HFFc6 (cell line): ENCODE measurements around the gene MAN1C1. TPM values are rescaled to one million over a fixed set of nuclear protein-coding genes. Genes with fewer than 3 reads are reported as not detected.

Experiments used
- DNase-seq: peaks from one replicate; pipeline ENCODE4 v3.0.0-alpha.2; 2018
- H3K27ac Mint-ChIP-seq: 2 replicates; pipeline ENCODE4 v1.8.0; 2020; ENCODE audit warnings: mild to moderate bottlenecking, mixed read lengths
- H3K27me3 Mint-ChIP-seq: 2 replicates; pipeline ENCODE4 v1.8.0; 2021; ENCODE audit warnings: mild to moderate bottlenecking, moderate library complexity, mixed read lengths; ENCODE audit not compliant: insufficient read depth
- H3K36me3 Mint-ChIP-seq: 2 replicates; pipeline ENCODE4 v1.8.0; 2021; ENCODE audit warnings: low read depth, mixed read lengths
- H3K4me1 Mint-ChIP-seq: 2 replicates; pipeline ENCODE4 v1.8.0; 2020; ENCODE audit warnings: low read depth, mixed read lengths
- H3K4me3 Mint-ChIP-seq: 2 replicates; pipeline ENCODE4 v1.8.0; 2020; ENCODE audit warnings: mild to moderate bottlenecking, moderate library complexity, mixed read lengths
- H3K9me3 Mint-ChIP-seq: 2 replicates; pipeline ENCODE4 v1.8.0; 2020; ENCODE audit warnings: mild to moderate bottlenecking, mixed read lengths
- total RNA-seq, 6 experiments: library from RNA; stranded (reverse); fragmentation: NEBNext Ultra II Directional; extraction: Animal tissue kit (Norgen Biotek cat#: 25700); gene quantifications; 2 replicates in 1 of 6; 3 replicates in 5 of 6; pipeline ENCODE4 v1.2.3, GENCODE V29; 2021
- TF ChIP-seq, protein P1 (sequence below): fragments of 200-600 bp; sonication (generic); IDR thresholded peaks from 2 replicates; pipeline ENCODE4 v1.5.0; 2021; ENCODE audit warnings: antibody characterized with exemption, mild to moderate bottlenecking

MAN1C1 gene
- total RNA-seq, 6 experiments from 2014 or later, result 0.07 to 0.14 (median 0.08) TPM; not detected in 3

DNA sequence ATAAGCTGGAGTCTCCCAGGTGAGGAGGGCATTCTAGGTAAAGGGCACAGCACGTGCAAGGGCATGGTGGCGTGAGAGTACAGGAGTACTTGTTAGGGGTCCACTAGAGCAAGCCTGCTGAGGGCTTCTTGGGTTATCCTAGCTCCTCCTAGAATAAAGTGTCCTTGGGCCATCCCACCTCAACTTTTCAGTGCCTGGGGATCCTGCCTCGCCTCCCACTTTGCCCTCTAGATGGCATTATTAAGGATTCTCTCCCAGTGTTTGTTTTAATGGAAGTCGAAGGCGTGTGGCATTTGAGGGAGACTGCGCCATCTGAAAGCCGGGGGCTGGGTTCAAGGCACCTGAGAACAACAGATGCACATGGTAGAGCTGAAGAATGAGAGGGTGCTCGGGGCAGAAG lies 108.9 kb downstream of the MAN1C1 start:
- Mint-ChIP-seq H3K4me1 (peaks cover 13% of the 10 kb centered on the region), H3K9me3 (no peaks in the 10 kb centered on the region), H3K27ac (no peak overlapping the region), H3K4me3 (no peak overlapping the region), H3K27me3 (peaks cover 63% of the 10 kb centered on the region), H3K36me3 (no peaks in the 10 kb centered on the region)
- no peak for DNase-seq
- TF ChIP-seq, protein P1, sequence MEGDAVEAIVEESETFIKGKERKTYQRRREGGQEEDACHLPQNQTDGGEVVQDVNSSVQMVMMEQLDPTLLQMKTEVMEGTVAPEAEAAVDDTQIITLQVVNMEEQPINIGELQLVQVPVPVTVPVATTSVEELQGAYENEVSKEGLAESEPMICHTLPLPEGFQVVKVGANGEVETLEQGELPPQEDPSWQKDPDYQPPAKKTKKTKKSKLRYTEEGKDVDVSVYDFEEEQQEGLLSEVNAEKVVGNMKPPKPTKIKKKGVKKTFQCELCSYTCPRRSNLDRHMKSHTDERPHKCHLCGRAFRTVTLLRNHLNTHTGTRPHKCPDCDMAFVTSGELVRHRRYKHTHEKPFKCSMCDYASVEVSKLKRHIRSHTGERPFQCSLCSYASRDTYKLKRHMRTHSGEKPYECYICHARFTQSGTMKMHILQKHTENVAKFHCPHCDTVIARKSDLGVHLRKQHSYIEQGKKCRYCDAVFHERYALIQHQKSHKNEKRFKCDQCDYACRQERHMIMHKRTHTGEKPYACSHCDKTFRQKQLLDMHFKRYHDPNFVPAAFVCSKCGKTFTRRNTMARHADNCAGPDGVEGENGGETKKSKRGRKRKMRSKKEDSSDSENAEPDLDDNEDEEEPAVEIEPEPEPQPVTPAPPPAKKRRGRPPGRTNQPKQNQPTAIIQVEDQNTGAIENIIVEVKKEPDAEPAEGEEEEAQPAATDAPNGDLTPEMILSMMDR, result peak; percentile 18; the same call in 1 of the 2 replicates

DNA sequence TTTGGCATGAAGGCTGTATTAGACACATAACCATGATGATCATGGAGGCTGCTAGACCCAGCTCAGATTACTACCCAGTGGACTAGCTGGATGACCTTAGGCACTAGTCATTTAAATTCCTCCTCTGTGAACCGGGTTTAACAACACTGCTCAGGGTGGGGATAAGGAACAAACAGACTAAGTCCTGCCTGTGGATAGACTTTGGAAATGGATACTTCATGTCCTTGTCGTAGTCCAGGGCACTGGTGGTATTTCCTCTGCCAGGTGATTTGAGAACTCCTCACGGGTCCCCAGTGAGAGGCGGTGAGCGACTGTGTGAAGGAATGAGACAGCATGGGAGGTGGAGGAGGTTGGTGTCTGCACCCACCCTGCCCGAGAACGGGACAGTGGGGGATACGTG lies 110.5 kb downstream of the MAN1C1 start:
- TF ChIP-seq, protein P1, result no peak
- DNase-seq, result no peak
- peaks cover 10% of the 10 kb centered on the region for H3K4me1 Mint-ChIP-seq
- H3K36me3 Mint-ChIP-seq, result no peaks in the 10 kb centered on the region
- no peak overlapping the region for H3K27ac Mint-ChIP-seq
- H3K4me3 Mint-ChIP-seq, result no peak overlapping the region
- peaks cover 72% of the 10 kb centered on the region for H3K27me3 Mint-ChIP-seq
- no peaks in the 10 kb centered on the region for H3K9me3 Mint-ChIP-seq

DNA sequence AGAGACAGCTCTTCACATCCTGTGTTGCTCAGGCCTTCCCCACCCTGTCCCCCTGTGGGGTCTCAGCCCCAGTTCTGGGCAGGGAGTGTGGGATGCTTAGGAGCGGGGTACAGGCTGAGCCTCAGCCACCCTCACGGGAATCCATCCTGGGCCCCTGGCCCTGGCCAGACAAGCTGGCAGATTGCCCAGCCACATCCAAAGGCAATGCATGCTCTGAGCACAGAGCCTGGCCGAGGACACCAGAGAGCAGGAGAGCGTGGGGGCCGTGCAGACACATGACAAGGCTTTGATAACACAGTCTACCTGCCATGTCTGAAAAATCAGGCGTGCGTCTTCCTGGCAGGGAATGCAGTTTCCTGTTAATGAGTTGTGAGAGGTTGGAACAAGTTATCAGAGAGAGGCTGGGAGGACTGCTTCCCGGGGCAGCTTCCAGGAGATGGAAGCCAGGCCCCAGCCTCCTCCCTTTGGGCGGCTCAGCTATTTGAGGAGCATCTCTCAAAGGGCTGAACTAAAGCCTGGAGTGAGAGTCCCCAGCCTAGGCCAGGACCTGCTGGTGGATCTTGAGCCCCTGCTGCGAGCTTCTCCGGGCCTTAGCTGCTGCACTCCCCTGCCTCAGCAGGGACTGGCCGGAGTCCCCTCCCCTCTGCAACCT lies 111.2 kb downstream of the MAN1C1 start:
- Mint-ChIP-seq H3K27ac (no peak overlapping the region), H3K36me3 (no peaks in the 10 kb centered on the region), H3K9me3 (no peaks in the 10 kb centered on the region), H3K4me1 (peaks cover 10% of the 10 kb centered on the region), H3K4me3 (no peak overlapping the region), H3K27me3 (peaks cover 69% of the 10 kb centered on the region)
- DNase-seq, result no peak
- TF ChIP-seq, protein P1, result no peak

DNA sequence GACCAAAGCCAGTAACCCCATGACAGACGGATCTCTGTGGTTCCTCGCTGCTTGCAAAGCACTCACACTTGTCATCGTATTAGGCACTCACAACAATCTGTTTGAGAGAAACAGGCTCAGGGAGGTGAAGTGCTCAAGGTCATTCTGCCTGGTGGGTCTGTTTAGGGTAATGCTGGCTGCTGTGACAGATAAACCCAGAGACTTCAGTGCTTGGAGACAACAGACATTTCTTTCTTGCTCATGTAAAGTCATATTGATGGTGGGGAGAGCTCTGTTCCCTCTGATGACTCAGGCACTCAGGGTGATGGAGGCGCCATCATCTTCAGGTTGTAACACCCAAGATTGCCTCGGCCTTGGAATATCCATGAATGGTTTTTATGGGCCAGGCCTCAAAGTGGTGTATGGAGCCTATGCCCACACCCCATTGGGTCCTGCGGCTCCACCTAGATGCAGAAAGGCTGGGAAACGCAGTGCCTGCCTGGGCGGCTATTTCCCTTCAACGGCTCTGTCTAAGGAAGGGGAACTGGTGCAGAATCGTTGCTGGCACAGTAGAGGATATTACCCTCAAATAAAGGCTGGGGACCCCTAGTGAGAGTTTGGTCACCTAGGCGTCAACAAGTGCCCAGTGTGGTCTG lies 111.8 kb downstream of the MAN1C1 start:
- TF ChIP-seq, protein P1, result no peak
- H3K27me3 Mint-ChIP-seq, result peaks cover 71% of the 10 kb centered on the region
- no peaks in the 10 kb centered on the region for H3K9me3 Mint-ChIP-seq
- no peak overlapping the region for H3K4me3 Mint-ChIP-seq
- no peaks in the 10 kb centered on the region for H3K36me3 Mint-ChIP-seq
- DNase-seq, result no peak
- H3K27ac Mint-ChIP-seq, result no peak overlapping the region
- peaks cover 10% of the 10 kb centered on the region for H3K4me1 Mint-ChIP-seq

DNA sequence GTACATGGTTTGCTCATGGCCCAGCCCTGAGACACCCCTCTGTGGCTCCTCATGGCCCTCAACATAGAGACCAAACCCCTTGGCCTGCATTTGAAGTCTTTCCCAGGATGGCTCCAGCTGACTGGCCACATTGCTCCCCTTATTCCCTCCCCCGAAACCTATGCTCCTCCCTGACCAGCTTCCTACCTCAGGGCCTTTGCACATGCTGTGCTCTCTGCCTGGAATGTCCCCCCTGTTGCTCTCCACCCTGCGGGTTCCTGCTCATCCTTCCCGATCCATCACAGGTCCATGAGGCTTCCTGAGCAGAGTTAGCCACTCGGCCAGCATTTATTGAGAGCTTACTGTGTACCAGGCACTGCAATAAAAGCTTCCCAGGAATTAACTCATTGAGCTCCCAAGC lies 112.5 kb downstream of the MAN1C1 start:
- H3K9me3 Mint-ChIP-seq, result no peaks in the 10 kb centered on the region
- peaks cover 10% of the 10 kb centered on the region for H3K4me1 Mint-ChIP-seq
- no peaks in the 10 kb centered on the region for H3K36me3 Mint-ChIP-seq
- TF ChIP-seq, protein P1, result no peak
- H3K27ac Mint-ChIP-seq, result no peak overlapping the region
- H3K4me3 Mint-ChIP-seq, result no peak overlapping the region
- DNase-seq, result no peak
- peaks cover 67% of the 10 kb centered on the region for H3K27me3 Mint-ChIP-seq
